Measurements from ENCODE around the gene RSF1. TPM values are rescaled to one million over a fixed set of nuclear protein-coding genes. Genes with fewer than 3 reads are reported as not detected.
A peak's percentile ranks its signal among the peaks of the same experiment; 100 is the strongest.

RSF1 gene
- total RNA-seq, 1 experiment from 2014 or later = 79.8 TPM

DNA sequence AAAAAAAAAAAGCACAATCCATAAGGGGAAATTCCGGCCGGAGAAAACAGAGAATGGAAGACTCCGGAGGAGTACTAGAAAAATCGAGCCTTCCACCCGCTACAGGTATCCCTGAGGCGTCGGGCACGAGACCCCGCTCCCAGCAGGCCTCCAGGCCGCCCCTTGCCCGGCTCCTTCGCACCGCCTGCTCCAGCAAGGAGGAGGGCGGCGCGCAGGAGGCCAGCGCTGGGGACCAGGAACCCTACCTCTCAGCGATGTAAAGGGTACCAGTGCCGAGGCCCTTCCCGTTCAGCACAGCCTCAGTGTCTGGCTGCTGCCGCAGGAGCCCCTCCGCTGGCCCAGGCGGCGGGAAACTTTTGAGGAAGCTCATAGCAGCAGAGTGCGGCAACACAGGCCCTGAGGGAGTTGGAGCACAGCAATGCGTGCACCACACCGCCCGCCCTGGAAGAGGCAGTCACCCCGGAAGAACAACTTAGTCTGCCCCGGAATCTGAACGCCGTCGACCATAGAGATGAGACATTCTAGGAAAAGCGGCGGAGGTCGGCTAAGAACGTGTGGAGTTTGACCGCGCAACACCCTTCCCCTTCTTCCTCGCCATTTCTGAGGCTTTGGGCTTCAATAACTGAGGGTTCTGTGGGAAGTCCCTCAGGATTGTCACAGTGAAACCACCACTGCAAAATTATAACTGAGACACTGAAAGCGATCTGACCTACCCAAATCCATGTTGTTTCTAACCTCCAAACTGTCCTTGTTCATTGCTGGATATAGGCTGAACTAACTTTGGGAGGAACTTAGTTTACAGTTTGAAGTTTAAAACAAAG lies 183.0 kb downstream of the RSF1 start, which contains the start of gene CLNS1A (continued):
- TF ChIP-seq NR2C2 (CRISPR knock-in tag; IDR thresholded peaks at IDR 0.05) = peak; percentile 96
- TF ChIP-seq ATF6 (CRISPR knock-in tag; IDR thresholded peaks at IDR 0.05) = no peak
- no peak for TF ChIP-seq HMGA2 (CRISPR knock-in tag; IDR thresholded peaks at IDR 0.05)
- no peak for TF ChIP-seq NR1H2 (CRISPR knock-in tag; IDR thresholded peaks at IDR 0.05)
- no peak for TF ChIP-seq NFATC4 (CRISPR knock-in tag; IDR thresholded peaks at IDR 0.05)
- no peak for TF ChIP-seq SOX15 (CRISPR knock-in tag; IDR thresholded peaks at IDR 0.05)
- TF ChIP-seq TEAD1 (CRISPR knock-in tag; IDR thresholded peaks at IDR 0.05) = peak; percentile 78
- TF ChIP-seq ATF1 (CRISPR knock-in tag; IDR thresholded peaks at IDR 0.05) = 0 out of 2 replicates have a peak, but pooled peaks have one; percentile 34
- TF ChIP-seq SMAD4 (CRISPR knock-in tag; IDR thresholded peaks at IDR 0.05) = no peak
- 0 out of 2 replicates have a peak, but pooled peaks have one; percentile 58 for TF ChIP-seq SP1 (CRISPR knock-in tag; conservative IDR thresholded peaks at IDR 0.05)
- TF ChIP-seq CREM (CRISPR knock-in tag; IDR thresholded peaks at IDR 0.05) = peak; percentile 82
- TF ChIP-seq TCF7 (CRISPR knock-in tag; IDR thresholded peaks at IDR 0.05; ENCODE audit: low read depth) = 0 out of 2 replicates have a peak, but pooled peaks have one; percentile 57
- no peak for TF ChIP-seq PRRX2 (CRISPR knock-in tag; IDR thresholded peaks at IDR 0.05)
- TF ChIP-seq ZBTB21 (CRISPR knock-in tag; IDR thresholded peaks at IDR 0.05; ENCODE audit: borderline replicate concordance) = no peak
- no peak for TF ChIP-seq ZNF416 (CRISPR knock-in tag; IDR thresholded peaks at IDR 0.05)
- TF ChIP-seq E2F1 (CRISPR knock-in tag; IDR thresholded peaks at IDR 0.05) = no peak
- no peak for TF ChIP-seq ZNF281 (CRISPR knock-in tag; IDR thresholded peaks at IDR 0.05)
- no peak for TF ChIP-seq EMX1 (CRISPR knock-in tag; IDR thresholded peaks at IDR 0.05)
- no peak for TF ChIP-seq ZNF396 (CRISPR knock-in tag; IDR thresholded peaks at IDR 0.05; ENCODE audit: borderline replicate concordance)
- no peak for TF ChIP-seq GRHL2 (CRISPR knock-in tag; IDR thresholded peaks at IDR 0.05; ENCODE audit: insufficient replicate concordance, severe bottlenecking)
- TF ChIP-seq STAT6 (CRISPR knock-in tag; conservative IDR thresholded peaks at IDR 0.05; ENCODE audit: low read depth) = no peak
- TF ChIP-seq FOXP1 (CRISPR knock-in tag; IDR thresholded peaks at IDR 0.05; ENCODE audit: borderline replicate concordance) = peak; percentile 88
- no peak for TF ChIP-seq NR3C1 (CRISPR knock-in tag; conservative IDR thresholded peaks at IDR 0.05; ENCODE audit: low read depth)
- no peak for TF ChIP-seq RELA (CRISPR knock-in tag; IDR thresholded peaks at IDR 0.05; ENCODE audit: borderline replicate concordance)
- TF ChIP-seq MAX (CRISPR knock-in tag; IDR thresholded peaks at IDR 0.05) = peak; percentile 89
- TF ChIP-seq GTF2I (CRISPR knock-in tag; conservative IDR thresholded peaks at IDR 0.05) = no peak
- peak; percentile 13; the same call in 1 of the 2 replicates for TF ChIP-seq ZNF121 (CRISPR knock-in tag; IDR thresholded peaks at IDR 0.05)
- no peak for TF ChIP-seq RORB (CRISPR knock-in tag; IDR thresholded peaks at IDR 0.05)
- no peak for TF ChIP-seq ZNF317 (CRISPR knock-in tag; IDR thresholded peaks at IDR 0.05; ENCODE audit: borderline replicate concordance, low read depth)
- TF ChIP-seq ATF2 (CRISPR knock-in tag; IDR thresholded peaks at IDR 0.05; ENCODE audit: borderline replicate concordance, low read depth) = no peak
- peak; percentile 28; the same call in 1 of the 2 replicates for TF ChIP-seq ZNF263 (CRISPR knock-in tag; IDR thresholded peaks at IDR 0.05; ENCODE audit: low read depth)

Data from WTC11 (cell line).